Thyroid gland (tissue), 4 donors: ENCODE data around the gene PROZ.

Source experiments
- POLR2A ChIP-seq, 2 donors: fragments of 450-650 bp; IDR thresholded peaks; one replicate each; pipeline ENCODE4 v1.6.1; 2017; ENCODE audit warnings: antibody characterized with exemption in 2 of 2, mild to moderate bottlenecking in 2 of 2, moderate library complexity in 1 of 2
- TF ChIP-seq, protein P1 (sequence below), 6 experiments: fragments of 200-600 bp in 3 of 6; fragments of 450-650 bp in 3 of 6; sonication (generic) in 3 of 6; IDR thresholded peaks; one replicate each; pipeline ENCODE4 v1.5.1; 2016 to 2019; ENCODE audit warnings: antibody characterized with exemption in 6 of 6, mild to moderate bottlenecking in 2 of 6, inconsistent platforms in 1 of 6, moderate library complexity in 1 of 6

DNA sequence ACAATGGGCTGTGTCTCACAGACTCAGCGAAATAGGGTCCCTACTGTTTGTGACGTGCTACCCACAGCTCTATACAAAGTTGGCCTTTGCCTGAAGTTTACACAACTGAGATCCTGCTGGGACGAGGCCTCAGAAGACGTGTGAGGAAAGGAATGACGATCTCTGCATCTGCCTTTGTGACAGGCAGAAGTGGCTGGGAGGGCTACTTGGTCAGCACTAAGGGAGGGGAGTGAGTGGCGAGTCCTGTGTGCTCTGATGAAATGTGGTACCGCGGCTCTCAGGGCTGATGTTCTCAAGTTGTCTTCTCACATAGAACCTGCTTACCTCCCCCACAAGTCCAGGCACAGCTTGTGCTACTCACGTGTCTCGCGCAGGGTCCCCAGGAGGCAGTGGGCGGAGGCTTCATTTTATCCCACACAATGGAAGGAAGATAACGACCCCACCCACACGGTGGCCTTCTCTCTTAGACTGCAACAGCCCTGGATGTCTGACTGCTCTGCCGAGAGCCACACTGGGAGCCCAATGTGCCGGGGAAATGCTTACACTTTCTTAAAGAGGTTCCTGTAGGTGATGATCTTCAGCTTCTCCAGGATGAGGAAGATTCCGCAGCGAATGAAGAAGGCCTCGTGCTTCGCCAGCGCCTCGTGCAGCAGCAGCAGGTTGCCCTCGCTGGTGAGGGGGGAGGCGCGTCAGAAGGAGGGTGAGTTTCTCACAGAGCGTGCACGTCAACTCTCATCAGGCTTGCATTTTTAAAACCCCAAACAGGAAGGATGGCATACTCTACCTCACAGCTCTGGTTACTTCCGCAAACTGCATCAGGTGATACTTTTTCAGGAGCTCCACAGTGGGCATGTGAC is 21.2 kb downstream of the PROZ start:
- TF ChIP-seq, protein P1, sequence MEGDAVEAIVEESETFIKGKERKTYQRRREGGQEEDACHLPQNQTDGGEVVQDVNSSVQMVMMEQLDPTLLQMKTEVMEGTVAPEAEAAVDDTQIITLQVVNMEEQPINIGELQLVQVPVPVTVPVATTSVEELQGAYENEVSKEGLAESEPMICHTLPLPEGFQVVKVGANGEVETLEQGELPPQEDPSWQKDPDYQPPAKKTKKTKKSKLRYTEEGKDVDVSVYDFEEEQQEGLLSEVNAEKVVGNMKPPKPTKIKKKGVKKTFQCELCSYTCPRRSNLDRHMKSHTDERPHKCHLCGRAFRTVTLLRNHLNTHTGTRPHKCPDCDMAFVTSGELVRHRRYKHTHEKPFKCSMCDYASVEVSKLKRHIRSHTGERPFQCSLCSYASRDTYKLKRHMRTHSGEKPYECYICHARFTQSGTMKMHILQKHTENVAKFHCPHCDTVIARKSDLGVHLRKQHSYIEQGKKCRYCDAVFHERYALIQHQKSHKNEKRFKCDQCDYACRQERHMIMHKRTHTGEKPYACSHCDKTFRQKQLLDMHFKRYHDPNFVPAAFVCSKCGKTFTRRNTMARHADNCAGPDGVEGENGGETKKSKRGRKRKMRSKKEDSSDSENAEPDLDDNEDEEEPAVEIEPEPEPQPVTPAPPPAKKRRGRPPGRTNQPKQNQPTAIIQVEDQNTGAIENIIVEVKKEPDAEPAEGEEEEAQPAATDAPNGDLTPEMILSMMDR (IDR thresholded peaks at IDR 0.05): no peak
- no peak for TF ChIP-seq POLR2A (IDR thresholded peaks at IDR 0.05)
